T47D (cell line): ENCODE results near the gene SOX21.
"Not testable (repeated sequence)": the region's sequence is repeated elsewhere in the genome, so short reads cannot be mapped to it uniquely, and the experiment has no call there.

Source experiments
- DNase-seq, 2 experiments: peaks; one replicate each; pipeline versions ENCODE4 v3.0.0 to v3.0.0-alpha.2; 2011 to 2012; ENCODE audit warnings: low read depth in 1 of 2, low spot score in 1 of 2
- JUND ChIP-seq: IDR thresholded peaks from 2 replicates; pipeline ENCODE4 v1.6.1; 2012; ENCODE audit warnings: low read depth
- in situ Hi-C: cut with HindIII; loops from 2 replicates; pipeline ENCODE4 v1.10.0; 2016; ENCODE audit warnings: low sequenced_read_pairs, low pct_unique_long_range_greater_than_20kb

The SOX21 gene

GRCh38 chr13:94712287-94712811 lies at the start of gene SOX21:
Gene SOX21 (minus strand): TSS chr13:94712545. CDS start chr13:94712049, 496 bp downstream.
- no peak for TF ChIP-seq JUND
- in situ Hi-C loops = no loop called here
- DNase-seq = no peak

- in situ Hi-C loops = no loop called here
- DNase-seq = no peak
- TF ChIP-seq JUND = no peak
Measured at GRCh38 chr13:94761407-94761806, 49.1 kb upstream of the SOX21 start.

GRCh38 chr13:94759120-94759728 lies 46.9 kb upstream of the SOX21 start:
- no peak for TF ChIP-seq JUND
- in situ Hi-C loops = no loop called here

GRCh38 chr13:94758436-94758960 lies 46.2 kb upstream of the SOX21 start:
- no peak for TF ChIP-seq JUND
- DNase-seq = no peak
- in situ Hi-C loops = no loop called here

More at GRCh38 chr13:94759120-94759728, 46.9 kb upstream of the SOX21 start:
- no peak for DNase-seq

DNA sequence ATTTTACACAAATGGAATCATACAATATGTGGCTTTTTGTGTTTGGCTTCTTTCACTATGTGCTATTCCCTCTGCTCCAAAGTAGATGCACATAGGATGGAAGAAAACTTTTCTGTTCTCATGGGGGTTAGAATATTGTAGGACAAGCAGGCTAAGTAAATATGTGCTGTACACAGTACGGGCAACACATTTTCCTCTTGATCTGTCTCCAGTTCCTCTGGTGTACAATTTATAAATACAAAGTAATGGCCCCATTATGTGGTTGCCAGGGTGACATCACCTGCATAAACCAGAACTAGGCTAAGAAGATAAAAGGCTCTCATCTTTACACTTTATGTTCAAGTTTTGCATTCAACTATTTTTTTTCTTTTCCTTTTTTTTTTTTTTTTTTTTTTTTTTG lies 41.0 kb upstream of the SOX21 start:
- in situ Hi-C loops = no loop called here
- no peak for TF ChIP-seq JUND
- no peak for DNase-seq

- no peak for DNase-seq
- no peak for TF ChIP-seq JUND
- in situ Hi-C loops = no loop called here
Measured at GRCh38 chr13:94749162-94749561, 36.8 kb upstream of the SOX21 start.

DNA sequence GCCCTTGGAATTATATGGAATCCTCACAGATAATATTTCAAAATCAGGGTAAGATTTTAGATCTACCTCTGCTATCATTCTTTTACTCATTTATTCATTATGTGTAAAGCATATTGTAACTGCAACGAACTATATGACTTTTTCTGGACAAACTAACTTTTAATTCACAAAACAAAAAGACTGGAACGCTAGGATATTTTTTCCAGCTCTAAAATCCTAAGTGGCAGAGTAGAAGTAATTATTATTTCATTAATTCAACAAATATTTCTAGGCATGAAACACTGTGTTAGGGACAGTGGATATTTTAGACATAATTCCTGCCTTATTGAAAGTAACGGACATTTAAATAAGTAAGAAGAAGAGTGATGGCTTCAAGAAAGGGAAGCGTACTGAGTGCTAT lies 26.9 kb upstream of the SOX21 start:
- in situ Hi-C loops = no loop called here
- TF ChIP-seq JUND = no peak
- DNase-seq = no peak

DNA sequence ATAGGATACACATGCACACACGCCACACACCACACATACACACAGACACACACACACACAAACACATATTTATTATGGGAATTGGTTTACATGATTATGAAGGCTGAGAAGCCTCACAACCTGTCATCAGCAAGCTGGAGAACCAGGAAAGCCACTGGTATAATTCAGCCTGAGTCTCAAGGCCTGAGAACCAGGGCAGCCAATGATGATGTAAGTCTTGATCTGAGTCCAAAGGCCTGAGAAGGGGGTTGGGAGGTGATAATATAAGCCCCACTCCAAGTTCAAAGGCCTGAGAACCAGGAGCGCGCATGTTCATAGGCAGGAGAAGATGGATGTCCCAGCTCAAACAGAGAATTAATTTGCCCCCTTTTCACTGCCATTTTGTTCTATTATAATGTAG lies 18.7 kb upstream of the SOX21 start:
- in situ Hi-C loops = no loop called here
- TF ChIP-seq JUND = no peak
- DNase-seq = no peak

GRCh38 chr13:94729941-94730340 lies 17.6 kb upstream of the SOX21 start:
- in situ Hi-C loops = not testable (repeated sequence)

GRCh38 chr13:94726425-94726824 lies 14.1 kb upstream of the SOX21 start:
- no peak for TF ChIP-seq JUND
- in situ Hi-C loops = no loop called here
- no peak for DNase-seq

More at GRCh38 chr13:94729941-94730340, 17.6 kb upstream of the SOX21 start:
- not testable (repeated sequence) for DNase-seq

DNA sequence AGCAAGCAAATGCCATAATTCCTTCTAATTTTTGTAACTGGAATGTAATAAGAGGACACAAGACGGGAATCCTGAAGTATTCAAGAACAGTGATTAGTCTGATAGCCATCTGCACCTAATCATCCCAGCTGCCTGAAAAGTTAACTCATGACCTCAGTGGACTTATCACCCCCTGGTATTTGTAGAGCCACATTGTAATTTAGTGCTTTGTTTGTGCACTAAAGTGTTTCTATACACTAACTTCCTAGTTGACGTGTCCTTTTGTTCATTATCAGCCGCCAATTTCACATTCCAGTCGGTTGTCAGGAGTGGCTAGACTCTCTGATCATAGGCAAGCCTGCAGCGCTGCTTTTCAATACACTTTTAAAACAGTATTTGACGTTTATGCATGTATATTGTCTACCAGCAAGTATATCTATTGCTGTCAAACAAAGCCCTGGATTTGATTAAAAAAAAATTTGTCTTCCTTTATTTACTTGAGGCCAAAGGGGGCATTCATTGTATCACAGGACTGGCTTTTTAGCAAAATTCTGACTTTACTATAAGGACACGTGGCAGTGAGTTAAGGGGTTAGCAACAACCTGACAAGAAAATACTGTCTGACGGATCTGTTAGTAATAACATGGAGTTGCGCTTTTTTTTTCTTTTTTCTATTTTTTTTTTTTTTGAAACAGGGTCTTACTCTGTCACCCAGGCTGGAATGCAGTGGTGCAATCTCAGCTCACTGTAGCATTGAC lies 10.4 kb upstream of the SOX21 start:
- in situ Hi-C loops = no loop called here
- no peak for DNase-seq
- no peak for TF ChIP-seq JUND

- DNase-seq, in situ Hi-C loops: not testable (repeated sequence)
Measured at GRCh38 chr13:94718697-94719096, 6.4 kb upstream of the SOX21 start.

- in situ Hi-C loops = no loop called here
- no peak for TF ChIP-seq JUND
- no peak for DNase-seq
Measured at GRCh38 chr13:94717916-94718315, 5.6 kb upstream of the SOX21 start.
